Liver (tissue), 9 donors: ENCODE results near the gene PPP2R2C. TPM values are rescaled to one million over a fixed set of nuclear protein-coding genes. Genes with fewer than 3 reads are reported as not detected.

Source experiments
- DNase-seq: peaks from one replicate; pipeline ENCODE4 v3.0.0-alpha.2; 2017; ENCODE audit warnings: low spot score
- H3K27ac ChIP-seq, 2 donors: one replicate each; pipeline ENCODE4 v1.7.0; 2013; ENCODE audit warnings: inconsistent platforms in 2 of 2, low read length in 2 of 2, control low read depth in 1 of 2, low read depth in 1 of 2, mild to moderate bottlenecking in 1 of 2
- H3K27me3 ChIP-seq, 4 donors: one replicate each; pipeline versions ENCODE4 v1.6.1 to v1.7.0; 2013; ENCODE audit warnings: low read length in 3 of 4, inconsistent platforms in 1 of 4, mild to moderate bottlenecking in 1 of 4, moderate library complexity in 1 of 4; ENCODE audit not compliant: control insufficient read depth in 4 of 4, insufficient read depth in 4 of 4
- H3K36me3 ChIP-seq, 4 donors: one replicate each; pipeline versions ENCODE4 v1.6.1 to v1.7.0; 2013; ENCODE audit warnings: low read length in 3 of 4, mild to moderate bottlenecking in 3 of 4, low read depth in 1 of 4, moderate library complexity in 1 of 4; ENCODE audit not compliant: control insufficient read depth in 4 of 4, insufficient read depth in 3 of 4
- H3K4me1 ChIP-seq, 4 donors: one replicate each; pipeline versions ENCODE4 v1.6.1 to v1.7.0; 2013; ENCODE audit warnings: low read length in 3 of 4, mild to moderate bottlenecking in 3 of 4, moderate library complexity in 1 of 4; ENCODE audit not compliant: control insufficient read depth in 4 of 4, insufficient read depth in 4 of 4
- H3K4me3 ChIP-seq, 3 donors: one replicate each; pipeline versions ENCODE4 v1.6.1 to v1.7.0; 2013; ENCODE audit warnings: low read length in 3 of 3, control low read depth in 1 of 3, low read depth in 1 of 3, mild to moderate bottlenecking in 1 of 3
- H3K9ac ChIP-seq, 2 donors: one replicate each; pipeline ENCODE4 v1.7.0; 2013; ENCODE audit warnings: low read length in 2 of 2, mild to moderate bottlenecking in 2 of 2, moderate library complexity in 2 of 2, control low read depth in 1 of 2, low read depth in 1 of 2
- H3K9me3 ChIP-seq, 4 donors: one replicate each; pipeline versions ENCODE4 v1.6.1 to v1.7.0; 2013; ENCODE audit warnings: low read length in 3 of 4; ENCODE audit not compliant: control insufficient read depth in 4 of 4
- ATF3 ChIP-seq: IDR thresholded peaks from 2 replicates; pipeline ENCODE4 v1.6.1; 2016; ENCODE audit warnings: antibody characterized with exemption
- CTCF ChIP-seq: fragments of 150-350 bp; IDR thresholded peaks from 2 replicates; pipeline ENCODE4 v1.5.1; 2017; ENCODE audit warnings: improper control_type of control experiment, low read depth, low read length; ENCODE audit not compliant: missing input control
- EGR1 ChIP-seq, 2 donors: IDR thresholded peaks; 2 replicates each; pipeline ENCODE4 v1.6.1; 2016 to 2018; ENCODE audit warnings: antibody characterized with exemption in 2 of 2, low read depth in 2 of 2
- FOXA1 ChIP-seq: IDR thresholded peaks from 2 replicates; pipeline ENCODE4 v1.6.1; 2016; ENCODE audit warnings: antibody characterized with exemption
- FOXA2 ChIP-seq: IDR thresholded peaks from 2 replicates; pipeline ENCODE4 v1.6.1; 2016; ENCODE audit warnings: antibody characterized with exemption
- GABPA ChIP-seq, 2 donors: IDR thresholded peaks in 1 of 2; conservative IDR thresholded peaks in 1 of 2; 2 replicates each; pipeline ENCODE4 v1.6.1; 2016; ENCODE audit warnings: antibody characterized with exemption in 2 of 2, mild to moderate bottlenecking in 1 of 2, moderate library complexity in 1 of 2
- HNF4A ChIP-seq, 2 donors: conservative IDR thresholded peaks; 2 replicates each; pipeline ENCODE4 v1.6.1; 2016; ENCODE audit warnings: antibody characterized with exemption in 2 of 2, mild to moderate bottlenecking in 2 of 2
- HNF4G ChIP-seq: IDR thresholded peaks from 2 replicates; pipeline ENCODE4 v1.6.1; 2016; ENCODE audit warnings: antibody characterized with exemption
- JUND ChIP-seq, 2 donors: IDR thresholded peaks; 2 replicates each; pipeline ENCODE4 v1.6.1; 2016; ENCODE audit warnings: antibody characterized with exemption in 2 of 2
- NR2F2 ChIP-seq: IDR thresholded peaks from 2 replicates; pipeline ENCODE4 v1.6.1; 2016; ENCODE audit warnings: antibody characterized with exemption
- RAD21 ChIP-seq, 2 donors: IDR thresholded peaks; 2 replicates each; pipeline ENCODE4 v1.6.1; 2016; ENCODE audit warnings: antibody characterized with exemption in 2 of 2, mild to moderate bottlenecking in 2 of 2
- RXRA ChIP-seq, 2 donors: IDR thresholded peaks; 2 replicates each; pipeline ENCODE4 v1.6.1; 2017 to 2018; ENCODE audit warnings: antibody characterized with exemption in 2 of 2, mild to moderate bottlenecking in 1 of 2
- SP1 ChIP-seq: IDR thresholded peaks from 2 replicates; pipeline ENCODE4 v1.6.1; 2018; ENCODE audit warnings: antibody characterized with exemption, mild to moderate bottlenecking
- YY1 ChIP-seq: IDR thresholded peaks from 2 replicates; pipeline ENCODE4 v1.6.1; 2016; ENCODE audit warnings: antibody characterized with exemption, mild to moderate bottlenecking
- ZBTB33 ChIP-seq: IDR thresholded peaks from 2 replicates; pipeline ENCODE4 v1.6.1; 2016; ENCODE audit warnings: antibody characterized with exemption
- WGBS: extraction: QIAGEN DNeasy Blood & Tissue Kit; methylation state at CpG from one replicate; pipeline ENCODE4 v1.1.7; 2013; 5-methylcytosine and 5-hydroxymethylcytosine counted together
- polyA plus RNA-seq, 2 donors: library from polyadenylated mRNA; stranded (reverse) in 1 of 2; unstranded in 1 of 2; fragments of 200-250 nt in 1 of 2; fragments of >200 nt in 1 of 2; fragmentation: Nextera tagmentation in 1 of 2; extraction: Ambion mirVana in 1 of 2; gene quantifications; one replicate each; pipeline versions ENCODE4 v1.2.1 to v1.2.3, GENCODE V29; 2013 to 2015
- total RNA-seq, 2 donors: library from RNA; depleted of rRNA; stranded (reverse); fragments of >200 nt; gene quantifications; one replicate each; pipeline ENCODE4 v1.2.3, GENCODE V29; 2014
- TF ChIP-seq, protein P1 (sequence below): IDR thresholded peaks from 2 replicates; pipeline ENCODE4 v1.6.1; 2016; ENCODE audit warnings: antibody characterized with exemption
- TF ChIP-seq, protein P2 (sequence below): IDR thresholded peaks from 2 replicates; pipeline ENCODE4 v1.6.1; 2016; ENCODE audit warnings: antibody characterized with exemption, mild to moderate bottlenecking
- donor health status: healthy.
- donor health status: healthy.
- donor health status: healthy.
- donor health status: healthy.
- donor health status: healthy.

The PPP2R2C gene
- total and polyA plus RNA-seq, 4 donors = under 0.01 to 0.01 TPM; not detected in 2

GRCh38 chr4:6474705-6475457, 2.5 kb upstream of the PPP2R2C start:
- H3K4me1 ChIP-seq = peaks cover 8 to 17% (median 11%) of the 10 kb centered on the region in 4 donors
- peak; percentile 19 for DNase-seq
- no peak overlapping the region for H3K27ac ChIP-seq
- no peak overlapping the region for H3K9ac ChIP-seq
- TF ChIP-seq RAD21 (IDR thresholded peaks at IDR 0.05) (no peak), EGR1 (IDR thresholded peaks at IDR 0.05; ENCODE audit: low read depth in 2 of 2) (no peak), ATF3 (no peak), FOXA1 (no peak), GABPA (IDR thresholded peaks at IDR 0.05 in 1 of 2, conservative IDR thresholded peaks at IDR 0.05 in 1 of 2) (no peak), YY1 (no peak), JUND (IDR thresholded peaks at IDR 0.05) (no peak), SP1 (no peak), HNF4A (conservative IDR thresholded peaks at IDR 0.05) (no peak), FOXA2 (no peak), NR2F2 (no peak), CTCF (no peak), RXRA (IDR thresholded peaks at IDR 0.05) (no peak), HNF4G (no peak), ZBTB33 (no peak)
- TF ChIP-seq, protein P1, sequence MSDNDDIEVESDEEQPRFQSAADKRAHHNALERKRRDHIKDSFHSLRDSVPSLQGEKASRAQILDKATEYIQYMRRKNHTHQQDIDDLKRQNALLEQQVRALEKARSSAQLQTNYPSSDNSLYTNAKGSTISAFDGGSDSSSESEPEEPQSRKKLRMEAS = no peak
- WGBS = 68% methylated on average over 9 of the region's 9 CpGs
- no peak overlapping the region for H3K4me3 ChIP-seq
- H3K36me3 ChIP-seq = no peaks in the 10 kb centered on the region
- peaks cover 2 to 14% (median 3%) of the 10 kb centered on the region in 4 donors for H3K27me3 ChIP-seq
- no peaks in the 10 kb centered on the region for H3K9me3 ChIP-seq

DNA sequence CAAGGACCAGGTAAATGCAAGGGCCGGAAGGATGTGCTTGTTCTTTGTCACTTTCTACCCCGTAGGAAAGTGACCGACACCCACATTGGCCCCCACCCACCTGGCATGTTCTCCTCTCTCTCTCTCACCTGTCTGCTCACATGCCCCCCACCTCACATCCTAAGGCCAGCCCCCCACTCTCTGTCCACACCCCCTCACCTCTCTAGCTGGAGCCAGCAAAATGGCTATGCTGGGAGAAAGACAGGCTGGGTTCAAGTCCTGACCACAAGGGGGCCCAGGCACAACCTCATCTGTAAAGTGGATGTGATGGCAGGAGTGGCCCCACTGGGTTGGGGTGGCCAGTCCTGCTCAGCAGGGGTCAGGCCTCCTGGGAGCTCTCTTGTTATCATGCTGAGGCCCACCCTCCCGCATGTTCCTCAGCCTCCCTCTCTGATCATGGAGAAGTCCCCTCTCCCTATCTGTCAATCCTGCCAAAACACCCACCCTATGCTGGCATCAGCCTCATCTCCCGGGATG, 1.7 kb upstream of the PPP2R2C start:
- Histone ChIP-seq H3K9ac (no peak overlapping the region), H3K9me3 (no peaks in the 10 kb centered on the region), H3K27me3 (peaks cover 2 to 14% (median 4%) of the 10 kb centered on the region in 4 donors), H3K36me3 (no peaks in the 10 kb centered on the region), H3K4me1 (peaks cover 8 to 17% (median 11%) of the 10 kb centered on the region in 4 donors), H3K27ac (no peak overlapping the region), H3K4me3 (no peak overlapping the region)
- TF ChIP-seq, protein P1 = no peak
- TF ChIP-seq, protein P2, sequence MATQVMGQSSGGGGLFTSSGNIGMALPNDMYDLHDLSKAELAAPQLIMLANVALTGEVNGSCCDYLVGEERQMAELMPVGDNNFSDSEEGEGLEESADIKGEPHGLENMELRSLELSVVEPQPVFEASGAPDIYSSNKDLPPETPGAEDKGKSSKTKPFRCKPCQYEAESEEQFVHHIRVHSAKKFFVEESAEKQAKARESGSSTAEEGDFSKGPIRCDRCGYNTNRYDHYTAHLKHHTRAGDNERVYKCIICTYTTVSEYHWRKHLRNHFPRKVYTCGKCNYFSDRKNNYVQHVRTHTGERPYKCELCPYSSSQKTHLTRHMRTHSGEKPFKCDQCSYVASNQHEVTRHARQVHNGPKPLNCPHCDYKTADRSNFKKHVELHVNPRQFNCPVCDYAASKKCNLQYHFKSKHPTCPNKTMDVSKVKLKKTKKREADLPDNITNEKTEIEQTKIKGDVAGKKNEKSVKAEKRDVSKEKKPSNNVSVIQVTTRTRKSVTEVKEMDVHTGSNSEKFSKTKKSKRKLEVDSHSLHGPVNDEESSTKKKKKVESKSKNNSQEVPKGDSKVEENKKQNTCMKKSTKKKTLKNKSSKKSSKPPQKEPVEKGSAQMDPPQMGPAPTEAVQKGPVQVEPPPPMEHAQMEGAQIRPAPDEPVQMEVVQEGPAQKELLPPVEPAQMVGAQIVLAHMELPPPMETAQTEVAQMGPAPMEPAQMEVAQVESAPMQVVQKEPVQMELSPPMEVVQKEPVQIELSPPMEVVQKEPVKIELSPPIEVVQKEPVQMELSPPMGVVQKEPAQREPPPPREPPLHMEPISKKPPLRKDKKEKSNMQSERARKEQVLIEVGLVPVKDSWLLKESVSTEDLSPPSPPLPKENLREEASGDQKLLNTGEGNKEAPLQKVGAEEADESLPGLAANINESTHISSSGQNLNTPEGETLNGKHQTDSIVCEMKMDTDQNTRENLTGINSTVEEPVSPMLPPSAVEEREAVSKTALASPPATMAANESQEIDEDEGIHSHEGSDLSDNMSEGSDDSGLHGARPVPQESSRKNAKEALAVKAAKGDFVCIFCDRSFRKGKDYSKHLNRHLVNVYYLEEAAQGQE = no peak
- TF ChIP-seq CTCF = peak; percentile 11
- TF ChIP-seq JUND (IDR thresholded peaks at IDR 0.05) = no peak
- TF ChIP-seq FOXA1 = no peak
- DNase-seq = peak; percentile 32
- 51% methylated on average over 5 of the region's 5 CpGs for WGBS
